GM19324 (cell line): Measurements from ENCODE around the gene NKX2-8.
A peak's percentile ranks its signal among the peaks of the same experiment; 100 is the strongest.

ENCODE experiments used
- ATAC-seq: cut with Tn5 transposase; IDR thresholded peaks from one replicate; pipeline ENCODE4 v1.9.1; 2021; ENCODE audit warnings: mild to moderate bottlenecking, moderate library complexity; ENCODE audit not compliant: unreplicated experiment, low FRiP score

The NKX2-8 gene

DNA sequence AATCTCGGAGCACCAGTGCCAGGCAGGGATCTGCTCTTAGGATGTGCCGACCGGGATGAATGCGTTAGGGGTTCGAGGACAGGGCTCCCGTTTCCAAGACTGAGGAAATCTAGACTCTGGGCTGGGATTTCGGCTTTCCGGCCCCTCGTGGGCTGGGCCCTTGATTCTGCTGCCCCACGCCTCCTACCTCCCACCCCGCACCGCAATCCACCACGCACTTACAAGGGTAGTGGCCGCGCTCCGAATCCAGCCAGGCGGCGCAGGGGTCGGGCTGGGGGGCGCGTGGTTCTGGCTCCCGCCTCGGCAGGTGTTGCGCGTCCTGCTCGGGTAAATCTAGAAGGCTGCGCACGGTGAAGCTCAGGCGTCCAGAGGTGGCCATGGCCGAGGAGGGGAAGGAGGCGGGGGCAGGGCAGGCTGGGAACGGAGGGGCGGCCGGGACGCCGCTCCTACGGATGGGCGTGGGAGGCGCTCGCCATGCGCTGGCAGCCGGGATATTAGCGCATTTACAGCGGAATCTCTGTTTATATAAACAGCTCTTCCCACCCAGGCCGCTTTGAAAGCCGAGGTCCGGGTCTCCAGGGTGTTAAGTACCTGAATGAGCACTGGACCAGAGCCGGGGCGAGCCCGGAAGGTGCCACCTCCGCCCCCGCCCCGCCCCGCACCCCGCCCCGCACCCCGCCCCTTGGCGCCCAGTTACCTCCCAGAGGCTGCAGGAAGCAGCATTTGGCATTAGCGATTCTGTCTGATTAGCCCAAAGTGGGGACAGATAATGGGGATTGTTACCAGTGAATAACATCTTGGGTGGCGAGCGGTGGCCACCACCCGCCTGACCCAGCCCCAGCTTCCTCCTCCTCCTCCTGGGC is at the start of gene NKX2-8:
Gene NKX2-8, minus strand, starts transcription at position 604 of the 863 bp plus-strand sequence. Its CDS starts 225 bp downstream, at position 379.
- ATAC-seq: no peak

- no peak for ATAC-seq
These were observed 45.6 kb upstream of the NKX2-8 start for GRCh38 chr14:36627981-36628380.

DNA sequence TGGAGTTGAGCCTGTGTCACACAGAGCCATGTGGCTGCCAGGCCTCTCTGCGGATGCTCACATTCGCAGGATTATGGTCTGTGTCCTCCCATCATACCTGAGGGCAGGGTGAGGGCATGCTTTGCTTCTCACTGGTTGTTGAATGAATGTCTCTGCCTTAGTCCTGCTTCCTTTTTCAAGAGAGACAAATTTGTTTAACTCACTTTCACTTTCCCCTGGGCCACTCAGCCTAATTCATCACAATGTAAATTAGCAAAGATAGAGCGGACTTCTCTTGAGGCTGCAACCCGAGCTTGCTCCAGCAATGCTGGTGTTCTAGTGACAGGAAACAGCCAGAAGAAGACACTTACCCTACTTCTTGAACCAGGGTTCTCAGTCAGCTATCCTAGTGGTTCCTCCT is 43.7 kb upstream of the NKX2-8 start:
- ATAC-seq: peak; percentile 84

DNA sequence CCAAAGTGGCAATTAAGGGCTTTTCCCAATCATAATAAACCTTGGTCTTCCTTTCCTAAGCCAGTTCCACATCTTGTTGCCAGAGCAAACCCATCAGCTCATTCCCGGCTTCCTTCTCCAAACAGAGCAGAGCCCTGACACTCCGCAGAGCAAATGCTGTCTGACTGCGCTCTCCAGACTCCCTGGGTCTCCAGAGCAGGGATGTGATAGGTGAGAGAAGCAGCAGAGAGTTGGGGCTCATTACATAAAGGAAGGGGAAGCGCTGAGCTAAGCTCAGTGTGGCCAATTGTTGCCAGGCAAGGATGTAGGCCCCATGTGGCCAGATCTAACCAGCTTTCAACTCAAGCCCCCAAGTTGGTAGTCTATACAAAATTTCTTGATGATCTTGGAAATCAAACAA is 43.0 kb upstream of the NKX2-8 start:
- no peak for ATAC-seq

GRCh38 chr14:36625014-36625413 is 42.6 kb upstream of the NKX2-8 start:
- ATAC-seq: no peak

DNA sequence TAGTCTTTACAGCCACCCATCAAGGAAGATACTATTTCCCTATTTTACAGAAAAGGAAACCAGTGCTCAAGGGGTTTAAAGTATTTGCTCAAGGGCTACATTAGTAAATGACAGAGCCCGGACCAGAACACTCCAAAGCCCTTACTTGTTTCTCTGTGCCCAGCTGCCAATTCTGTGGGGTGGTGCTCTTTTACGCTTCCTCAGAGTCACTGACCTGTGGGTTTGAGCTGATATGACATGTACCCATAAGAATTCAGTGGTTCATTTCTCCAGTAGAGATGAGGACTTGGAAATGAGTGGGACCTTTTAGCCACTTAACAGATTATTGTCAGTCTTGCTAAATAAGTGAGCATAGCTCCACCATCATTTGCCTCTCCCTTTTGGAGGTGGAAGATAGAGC is 37.4 kb upstream of the NKX2-8 start:
- no peak for ATAC-seq

DNA sequence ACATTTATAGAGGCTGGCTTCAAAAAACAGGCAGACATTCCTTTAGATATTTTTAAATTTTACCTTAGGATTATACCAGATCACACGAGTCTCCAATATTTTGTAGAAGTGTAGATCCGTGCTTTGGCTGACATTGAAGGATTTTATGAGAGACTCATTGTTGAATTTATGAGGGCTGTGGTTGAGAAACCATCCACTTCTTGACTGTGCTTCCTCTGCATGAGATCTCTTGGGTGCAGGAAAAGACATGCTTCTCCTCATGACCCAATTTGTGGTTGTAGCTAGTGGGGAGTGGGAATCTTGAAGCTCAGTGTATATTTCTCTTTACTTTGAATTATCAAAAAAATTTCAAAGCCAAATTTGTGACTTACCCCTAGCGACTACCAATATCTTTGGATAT is 36.7 kb upstream of the NKX2-8 start:
- no peak for ATAC-seq

DNA sequence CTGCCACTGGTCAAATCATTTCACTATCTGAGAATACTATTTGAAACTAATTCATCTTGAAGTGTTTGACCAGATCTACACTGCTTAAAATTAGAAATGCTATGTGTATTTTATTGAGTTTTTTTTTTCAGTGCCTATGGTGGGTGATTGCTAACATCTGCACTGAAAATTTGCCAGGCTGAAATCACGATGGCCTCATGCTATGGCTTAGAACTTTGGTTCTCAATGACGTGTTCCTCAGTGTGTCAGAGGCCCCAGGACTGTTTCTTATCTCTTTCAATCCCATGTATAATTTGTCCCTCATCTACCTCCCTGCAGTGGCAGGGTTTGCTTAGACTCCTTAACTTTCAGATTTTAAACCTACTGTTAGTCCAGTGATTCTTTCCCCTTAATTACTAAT is 36.2 kb upstream of the NKX2-8 start:
- ATAC-seq: no peak

- ATAC-seq: no peak
These were observed 35.4 kb upstream of the NKX2-8 start for GRCh38 chr14:36617824-36618223.

DNA sequence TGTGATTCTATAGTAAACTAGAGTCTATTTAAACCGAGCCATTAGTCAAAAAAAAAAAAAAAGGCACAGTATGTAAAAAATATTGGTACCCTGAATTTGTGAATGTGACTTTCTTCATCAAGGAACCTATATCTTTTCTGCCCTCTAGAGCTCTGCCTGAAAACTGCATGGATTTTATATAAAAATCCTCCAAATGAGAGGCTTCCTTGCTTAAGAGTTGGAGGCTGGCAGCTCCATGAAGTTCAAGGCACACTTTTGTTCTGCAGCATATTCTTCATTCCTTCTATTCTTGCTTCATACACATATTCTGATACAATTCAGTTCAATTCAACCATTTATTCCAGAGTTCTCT is 23.1 kb upstream of the NKX2-8 start:
- ATAC-seq: no peak

GRCh38 chr14:36604757-36605505 is 22.5 kb upstream of the NKX2-8 start:
- peak; percentile 73 for ATAC-seq

- no peak for ATAC-seq
These were observed 18.0 kb upstream of the NKX2-8 start for GRCh38 chr14:36600431-36600830.

DNA sequence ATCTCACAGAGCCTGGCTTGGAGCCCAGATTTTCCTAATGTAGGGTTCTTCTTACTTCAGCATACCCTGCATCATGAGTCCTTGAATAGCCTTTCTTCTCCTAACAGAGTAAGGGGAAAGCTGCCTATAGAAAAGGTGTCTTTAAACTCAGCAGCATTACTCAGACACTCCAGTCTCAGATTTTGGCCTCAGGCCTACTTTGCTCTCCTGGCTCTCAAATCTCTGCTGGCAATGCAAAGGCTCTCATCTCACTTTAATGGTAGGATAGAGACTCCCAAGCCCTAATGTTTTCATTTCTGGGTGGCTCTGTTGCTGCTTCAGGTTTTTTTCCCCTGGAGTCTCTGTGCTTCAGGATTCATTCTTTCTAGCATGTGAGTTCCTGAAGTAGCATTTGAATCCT is 9.1 kb upstream of the NKX2-8 start:
- no peak for ATAC-seq

DNA sequence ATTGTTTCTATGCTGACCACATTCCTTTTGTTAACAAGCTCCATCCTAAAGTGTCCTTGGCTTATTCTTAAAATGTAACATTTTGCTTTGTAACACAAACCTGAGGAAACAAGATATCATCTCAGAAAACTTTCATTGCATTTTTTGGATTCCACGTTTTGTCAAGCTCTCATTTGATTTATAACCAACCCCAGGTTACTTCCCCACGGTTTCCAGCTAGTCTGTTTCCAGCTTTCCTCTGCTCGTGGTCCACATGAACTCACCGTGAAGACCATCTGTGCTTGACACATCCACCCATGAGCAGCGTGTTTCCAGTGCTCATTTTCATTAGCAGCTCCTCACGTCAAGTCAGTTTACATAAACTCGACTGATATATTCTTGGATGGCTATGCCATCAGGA is 6.4 kb upstream of the NKX2-8 start:
- no peak for ATAC-seq

DNA sequence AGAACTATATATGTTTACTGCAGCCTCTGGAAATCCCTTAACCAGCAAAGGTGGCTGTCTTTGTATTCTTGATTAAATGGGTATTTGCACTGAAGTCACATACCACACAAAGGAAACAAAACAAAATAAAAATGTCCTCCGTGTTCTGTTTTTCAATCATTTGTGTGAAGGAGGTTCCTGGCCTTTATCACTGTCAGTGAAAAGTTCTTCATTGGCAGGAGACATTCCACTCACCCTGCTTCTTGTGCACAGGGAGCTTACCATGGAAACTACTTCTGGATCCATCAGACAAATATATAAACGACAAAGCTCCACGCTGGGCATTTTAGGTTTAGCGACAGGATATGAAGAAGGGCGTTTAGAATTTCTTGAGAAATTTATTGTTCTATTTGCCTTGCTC is 5.7 kb upstream of the NKX2-8 start:
- ATAC-seq: no peak

DNA sequence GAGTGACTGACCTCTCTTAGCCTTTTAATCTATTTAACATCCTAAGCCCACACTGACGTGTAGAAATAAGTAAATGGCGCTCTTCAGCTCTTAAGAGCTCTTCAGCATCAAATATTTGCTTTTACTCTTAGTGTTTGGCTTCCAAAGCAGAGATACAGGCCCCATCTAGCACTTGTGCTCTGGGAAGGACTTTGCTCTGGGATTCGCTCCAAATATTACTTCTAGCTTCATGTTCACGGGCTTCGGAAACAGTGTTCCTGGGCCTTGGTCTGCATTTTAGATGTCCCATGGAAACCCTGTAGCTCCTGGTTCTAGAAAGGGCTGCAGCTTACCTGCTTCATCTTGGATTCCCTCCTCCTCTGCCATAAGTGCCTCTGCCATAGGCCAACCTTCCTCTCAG is 2.7 kb upstream of the NKX2-8 start:
- no peak for ATAC-seq

DNA sequence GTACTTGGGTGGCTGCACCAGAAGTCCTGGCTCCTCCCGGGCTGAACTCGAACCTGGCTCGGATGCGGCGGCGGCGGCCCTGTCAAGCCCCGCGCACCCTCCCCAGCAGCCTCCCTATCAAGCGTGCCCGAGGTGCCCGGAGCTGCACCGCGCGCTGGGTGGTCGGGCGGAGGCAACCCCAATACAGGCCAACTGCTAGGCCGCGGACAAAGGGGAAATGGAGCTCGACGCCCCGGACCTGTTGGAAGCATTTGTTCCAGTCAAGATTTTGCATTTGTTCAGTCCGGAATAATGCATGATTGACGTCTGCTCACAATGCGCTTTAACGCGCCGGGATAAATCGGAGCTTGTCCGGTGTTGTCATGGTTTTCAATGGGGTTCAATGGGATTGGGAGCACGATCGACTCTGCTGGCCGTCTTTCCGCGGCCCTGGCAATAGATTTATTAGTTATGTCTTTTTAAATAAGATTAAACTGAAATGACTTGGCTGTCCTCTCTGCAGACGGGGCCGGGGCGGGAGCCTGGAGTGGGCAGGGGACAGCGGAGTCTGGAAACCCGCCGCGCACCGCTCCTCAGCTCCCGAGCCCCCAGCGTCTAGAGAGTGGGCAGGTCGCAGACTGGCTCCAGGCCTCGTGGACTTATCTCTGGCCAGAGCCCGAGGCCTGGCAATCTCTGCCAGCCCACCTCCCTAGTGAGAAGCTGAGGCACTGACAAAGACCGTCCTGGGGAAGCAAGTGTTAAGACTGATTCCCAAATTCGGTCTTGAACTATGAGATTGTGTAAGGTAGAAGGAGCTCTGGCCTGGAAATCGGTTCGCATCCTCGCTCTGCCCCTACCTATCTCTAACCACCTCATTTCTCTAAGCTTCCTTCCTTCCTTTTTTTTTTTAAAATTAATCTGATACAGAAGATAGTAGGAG is 1.7 kb upstream of the NKX2-8 start:
- ATAC-seq: no peak

GRCh38 chr14:36583242-36583892 is 953 bp upstream of the NKX2-8 start:
- no peak for ATAC-seq

GRCh38 chr14:36582874-36583241 is 444 bp upstream of the NKX2-8 start:
- no peak for ATAC-seq
